Panc1 (cell line): Measurements from ENCODE around the gene KMT5B. TPM values are rescaled to one million over a fixed set of nuclear protein-coding genes. Genes with fewer than 3 reads are reported as not detected.

Experiments
- ATAC-seq: fragments of 200-7000 bp; cut with Tn5 transposase; 2 replicates; pipeline ENCODE4 v1.9.1; 2020; ENCODE audit warnings: mild to moderate bottlenecking, moderate library complexity
- BruUV-seq: library from RNA; stranded (reverse); fragments of 400-500 nt; replicated peaks from 2 replicates; lab custom pipeline; 2021; lab: Mats Ljungman, UMichigan
- CTCF ChIA-PET: fragments of 300-600 bp; sonication (Branson Sonifier 250); formaldehyde crosslinking; loops from one replicate; lab custom pipeline; 2022; ENCODE audit warnings: antibody characterized with exemption; lab: Charles Lee
- POLR2A ChIA-PET: fragments of 300-600 bp; sonication (Branson Sonifier 250); formaldehyde crosslinking; loops from one replicate; lab custom pipeline; 2022; ENCODE audit warnings: antibody characterized with exemption; lab: Charles Lee
- DNase-seq: peaks from one replicate; pipeline ENCODE4 v3.0.0-alpha.2; 2010; ENCODE audit warnings: low read depth, low spot score
- H3K27ac ChIP-seq: 2 replicates; pipeline ENCODE4 v1.5.1; 2011; ENCODE audit warnings: mild to moderate bottlenecking, low read length, inconsistent platforms
- H3K27me3 ChIP-seq: fragments of 200-500 bp; sonication (Bioruptor generic); 2 replicates; pipeline ENCODE4 v1.6.0; 2014; ENCODE audit warnings: low read length, inconsistent platforms; ENCODE audit not compliant: control insufficient read depth, insufficient read depth
- H3K36me3 ChIP-seq: fragments of 200-500 bp; sonication (Bioruptor generic); 2 replicates; pipeline ENCODE4 v1.5.1; 2014; ENCODE audit warnings: inconsistent platforms, mild to moderate bottlenecking, low read length, moderate library complexity; ENCODE audit not compliant: control insufficient read depth, insufficient read depth
- H3K4me1 ChIP-seq: 2 replicates; pipeline ENCODE4 v1.5.1; 2011; ENCODE audit warnings: inconsistent platforms, mild to moderate bottlenecking, low read length, moderate library complexity; ENCODE audit not compliant: control insufficient read depth, insufficient read depth
- H3K4me3 ChIP-seq, 2 experiments: 2 replicates each; pipeline ENCODE4 v1.5.1; 2011 to 2012; ENCODE audit warnings: low read depth in 2 of 2, low read length in 2 of 2, mild to moderate bottlenecking in 2 of 2, inconsistent platforms in 1 of 2, moderate library complexity in 1 of 2
- H3K9me3 ChIP-seq: fragments of 200-500 bp; sonication (Bioruptor generic); 2 replicates; pipeline ENCODE4 v1.5.1; 2014; ENCODE audit warnings: low read depth, mild to moderate bottlenecking, inconsistent platforms, low read length, moderate library complexity; ENCODE audit not compliant: control insufficient read depth, insufficient read depth
- CTCF ChIP-seq: fragments of 450-650 bp; IDR thresholded peaks from 2 replicates; pipeline ENCODE4 v1.5.1; 2017; ENCODE audit warnings: mild to moderate bottlenecking
- POLR2AphosphoS5 ChIP-seq: IDR thresholded peaks from 2 replicates; pipeline ENCODE4 v1.6.1; 2012; ENCODE audit warnings: mild to moderate bottlenecking, low read depth, low read length, moderate library complexity
- REST ChIP-seq, 2 experiments: IDR thresholded peaks; 2 replicates each; pipeline ENCODE4 v1.6.1; 2011 to 2012; ENCODE audit warnings: low read depth in 2 of 2, control low read depth in 1 of 2, low read length in 1 of 2, mild to moderate bottlenecking in 1 of 2, moderate library complexity in 1 of 2; ENCODE audit not compliant: insufficient read depth in 1 of 2
- SIN3A ChIP-seq: IDR thresholded peaks from 2 replicates; pipeline ENCODE4 v1.6.1; 2012; ENCODE audit warnings: low read depth, mild to moderate bottlenecking, low read length, moderate library complexity, borderline replicate concordance; ENCODE audit not compliant: insufficient read depth
- TCF7L2 ChIP-seq: IDR thresholded peaks from 2 replicates; pipeline ENCODE4 v1.6.1; 2011; ENCODE audit warnings: mild to moderate bottlenecking, low read depth, low read length, inconsistent platforms
- in situ Hi-C: cut with HindIII; loops from 2 replicates; pipeline ENCODE4 v1.10.0; 2016; ENCODE audit warnings: low sequenced_read_pairs, low pct_unique_long_range_greater_than_20kb
- intact Hi-C: fragments of 100-400 bp; cut with micrococcal nuclease; formaldehyde crosslinking; loops from one replicate; pipeline ENCODE4 v1.10.0; 2022; ENCODE audit not compliant: unreplicated experiment
- total RNA-seq: library from RNA; stranded (reverse); gene quantifications from one replicate; pipeline ENCODE4 v1.2.1, GENCODE V29; 2021; ENCODE audit not compliant: unreplicated experiment

The KMT5B gene
- total RNA-seq, 1 experiment from 2014 or later: 48.6 TPM

DNA sequence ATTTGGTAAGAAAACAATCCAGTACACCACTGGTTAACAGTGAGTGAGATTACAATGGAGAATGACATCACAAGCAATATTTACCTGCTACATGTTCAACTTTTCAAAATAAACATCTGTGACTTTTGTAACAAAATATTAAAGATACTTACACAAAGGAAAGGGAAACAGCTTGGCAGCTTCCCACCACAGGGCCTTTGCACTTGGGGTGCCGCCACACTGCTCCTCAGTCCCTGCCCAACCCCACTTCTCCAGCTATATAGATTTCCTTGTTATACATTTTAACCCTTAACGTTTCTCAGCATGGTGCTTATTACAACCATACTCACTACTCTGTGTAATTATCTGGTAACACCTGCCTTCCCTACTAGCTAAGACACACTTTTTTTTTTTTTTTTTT, 10.9 kb downstream of the KMT5B start:
- no peak overlapping the region for H3K27ac ChIP-seq
- H3K27me3 ChIP-seq: no peaks in the 10 kb centered on the region
- no TSS peak for BruUV-seq
- H3K9me3 ChIP-seq: no peaks in the 10 kb centered on the region
- H3K4me1 ChIP-seq: peaks cover 32% of the 10 kb centered on the region
- intact Hi-C loops (no loop called here), in situ Hi-C loops (no loop called here)
- CTCF ChIA-PET: interaction anchor here (0.7 kb wide), 1 partner anchor 45 kb away, joined by 7 read pairs; no protein-coding TSS in a partner anchor
- no peak for ATAC-seq
- no peaks in the 10 kb centered on the region for H3K36me3 ChIP-seq
- POLR2A ChIA-PET: interaction anchor here (0.6 kb wide), 1 partner anchor 171 kb away, joined by 6 read pairs; no protein-coding TSS in a partner anchor
- DNase-seq: no peak
- no peak overlapping the region for H3K4me3 ChIP-seq
- TF ChIP-seq CTCF (no peak), SIN3A (no peak), REST (IDR thresholded peaks at IDR 0.05; ENCODE audit: insufficient read depth in 1 of 2, low read depth in 2 of 2, low read length in 1 of 2) (no peak), TCF7L2 (no peak), POLR2AphosphoS5 (no peak)

- H3K9me3 ChIP-seq: no peaks in the 10 kb centered on the region
- TSS peak; percentile 6 for BruUV-seq
- H3K36me3 ChIP-seq: no peaks in the 10 kb centered on the region
- DNase-seq (no peak), ATAC-seq (no peak)
- POLR2A ChIA-PET: no interaction called here
- H3K4me1 ChIP-seq: peaks cover 29% of the 10 kb centered on the region
- H3K4me3 ChIP-seq: no peak overlapping the region
- intact Hi-C loops: no loop called here
- H3K27ac ChIP-seq: no peak overlapping the region
- TF ChIP-seq REST (IDR thresholded peaks at IDR 0.05; ENCODE audit: insufficient read depth in 1 of 2, low read depth in 2 of 2, low read length in 1 of 2): no peak
- no peak for TF ChIP-seq SIN3A
- no peak for TF ChIP-seq TCF7L2
- no peak for TF ChIP-seq POLR2AphosphoS5
- no peak for TF ChIP-seq CTCF
- CTCF ChIA-PET: no interaction called here
- H3K27me3 ChIP-seq: no peaks in the 10 kb centered on the region
- in situ Hi-C loops: no loop called here
Measured at GRCh38 chr11:68201492-68201891, 11.6 kb downstream of the KMT5B start.
